Osteoblast (primary cell): ENCODE data around the gene SLC7A1. TPM values are rescaled to one million over a fixed set of nuclear protein-coding genes. Genes with fewer than 3 reads are reported as not detected.

Source experiments
- DNase-seq: peaks from one replicate; pipeline ENCODE4 v3.0.0; 2011; ENCODE audit warnings: low spot score, mixed read lengths; ENCODE audit not compliant: insufficient read length; ENCODE audit errors: missing footprints
- H2AFZ ChIP-seq: 2 replicates; pipeline ENCODE4 v1.6.0; 2011; ENCODE audit warnings: mild to moderate bottlenecking, low read length
- H3K27ac ChIP-seq: 2 replicates; pipeline ENCODE4 v1.5.1; 2011; ENCODE audit warnings: mild to moderate bottlenecking, low read depth, low read length, moderate library complexity
- H3K27me3 ChIP-seq: 2 replicates; pipeline ENCODE4 v1.6.0; 2012; ENCODE audit warnings: mild to moderate bottlenecking, control low read depth, inconsistent platforms, low read length, moderate library complexity; ENCODE audit not compliant: insufficient read depth
- H3K36me3 ChIP-seq: 2 replicates; pipeline ENCODE4 v1.5.1; 2011; ENCODE audit warnings: mild to moderate bottlenecking, low read length, control low read depth, moderate library complexity; ENCODE audit not compliant: insufficient read depth
- H3K4me1 ChIP-seq: 2 replicates; pipeline ENCODE4 v1.5.1; 2011; ENCODE audit warnings: mild to moderate bottlenecking, low read length, control low read depth, moderate library complexity; ENCODE audit not compliant: insufficient read depth
- H3K4me2 ChIP-seq: 2 replicates; pipeline ENCODE4 v1.6.0; 2011; ENCODE audit warnings: mild to moderate bottlenecking, low read length; ENCODE audit not compliant: insufficient read depth
- H3K4me3 ChIP-seq: fragments of 200-600 bp; sonication (generic); 3 replicates; pipeline ENCODE4 v1.5.1; 2012; ENCODE audit warnings: mild to moderate bottlenecking, low read length, inconsistent platforms; ENCODE audit not compliant: insufficient read depth
- H3K79me2 ChIP-seq: 2 replicates; pipeline ENCODE4 v1.6.0; 2012; ENCODE audit warnings: mild to moderate bottlenecking, low read length, control low read depth, inconsistent platforms; ENCODE audit not compliant: insufficient read depth
- H3K9me3 ChIP-seq: 2 replicates; pipeline ENCODE4 v1.5.1; 2011; ENCODE audit warnings: low read depth, low read length, control low read depth
- H4K20me1 ChIP-seq: 2 replicates; pipeline ENCODE4 v1.6.0; 2012; ENCODE audit warnings: mild to moderate bottlenecking, low read length, control low read depth; ENCODE audit not compliant: insufficient read depth
- CTCF ChIP-seq: IDR thresholded peaks from 2 replicates; pipeline ENCODE4 v1.5.1; 2011; ENCODE audit warnings: mild to moderate bottlenecking, low read depth, low read length, moderate library complexity; ENCODE audit errors: extremely low read depth
- total RNA-seq: library from RNA; depleted of rRNA; stranded (reverse); fragments of >200 nt; gene quantifications from 2 replicates; pipeline ENCODE4 v1.2.3, GENCODE V29; 2012

SLC7A1 gene
- total RNA-seq, 1 donor = 25.7 TPM

GRCh38 chr13:29545988-29546387, 49.5 kb downstream of the SLC7A1 start:
- no peak for TF ChIP-seq CTCF
- no peaks in the 10 kb centered on the region for H3K9me3 ChIP-seq
- no peaks in the 10 kb centered on the region for H3K27me3 ChIP-seq
- H2AFZ ChIP-seq = no peak overlapping the region
- peaks cover 7% of the 10 kb centered on the region for H3K4me1 ChIP-seq
- H3K27ac ChIP-seq = no peak overlapping the region
- peaks cover 10% of the 10 kb centered on the region for H4K20me1 ChIP-seq
- H3K79me2 ChIP-seq = peaks cover 97% of the 10 kb centered on the region
- H3K36me3 ChIP-seq = peaks cover 38% of the 10 kb centered on the region
- no peak overlapping the region for H3K4me3 ChIP-seq
- DNase-seq = no peak
- H3K4me2 ChIP-seq = no peak overlapping the region

GRCh38 chr13:29543230-29544215, 52.0 kb downstream of the SLC7A1 start:
- peaks cover 29% of the 10 kb centered on the region for H3K36me3 ChIP-seq
- DNase-seq = no peak
- no peak overlapping the region for H3K4me3 ChIP-seq
- TF ChIP-seq CTCF = peak; percentile 32
- peaks cover 5% of the 10 kb centered on the region for H4K20me1 ChIP-seq
- peaks cover 97% of the 10 kb centered on the region for H3K79me2 ChIP-seq
- H2AFZ ChIP-seq = no peak overlapping the region
- no peak overlapping the region for H3K4me2 ChIP-seq
- no peaks in the 10 kb centered on the region for H3K9me3 ChIP-seq
- no peaks in the 10 kb centered on the region for H3K27me3 ChIP-seq
- peaks cover 5% of the 10 kb centered on the region for H3K4me1 ChIP-seq
- H3K27ac ChIP-seq = peak overlapping the region; percentile 5

- H3K9me3 ChIP-seq = no peaks in the 10 kb centered on the region
- no peak overlapping the region for H3K4me2 ChIP-seq
- no peaks in the 10 kb centered on the region for H3K27me3 ChIP-seq
- peaks cover 24% of the 10 kb centered on the region for H3K36me3 ChIP-seq
- H4K20me1 ChIP-seq = peaks cover 5% of the 10 kb centered on the region
- peaks cover 5% of the 10 kb centered on the region for H3K4me1 ChIP-seq
- TF ChIP-seq CTCF = no peak
- no peak overlapping the region for H2AFZ ChIP-seq
- H3K27ac ChIP-seq = no peak overlapping the region
- peaks cover 97% of the 10 kb centered on the region for H3K79me2 ChIP-seq
- no peak overlapping the region for H3K4me3 ChIP-seq
- DNase-seq = no peak
Measured at GRCh38 chr13:29542381-29542780, 53.1 kb downstream of the SLC7A1 start.

DNA sequence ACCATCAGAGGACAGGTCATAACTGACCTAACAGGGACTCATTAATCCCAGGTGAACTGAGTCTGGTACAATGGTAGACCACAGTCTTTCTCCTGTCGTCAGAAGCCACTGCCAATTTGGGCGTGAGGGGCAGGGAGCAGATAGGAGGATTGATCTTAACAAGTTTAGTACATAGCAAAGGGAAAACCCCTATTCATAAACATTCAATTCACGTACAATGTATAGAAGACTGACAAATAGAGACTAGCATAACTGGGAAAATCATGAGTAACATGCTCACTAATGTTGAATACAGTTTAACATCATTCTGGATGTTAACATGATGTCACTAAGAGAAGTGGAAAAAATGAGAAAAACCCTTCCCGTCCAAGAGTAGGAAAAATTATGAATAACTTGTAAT, 54.1 kb downstream of the SLC7A1 start:
- Histone ChIP-seq H3K9me3 (no peaks in the 10 kb centered on the region), H4K20me1 (peaks cover 5% of the 10 kb centered on the region)

More for the DNA sequence above, 54.1 kb downstream of the SLC7A1 start:
- no peak overlapping the region for H3K4me3 ChIP-seq
- H3K4me1 ChIP-seq = peaks cover 5% of the 10 kb centered on the region
- no peak for DNase-seq
- H3K79me2 ChIP-seq = peaks cover 96% of the 10 kb centered on the region
- no peak for TF ChIP-seq CTCF
- H3K36me3 ChIP-seq = peaks cover 23% of the 10 kb centered on the region
- no peak overlapping the region for H3K4me2 ChIP-seq
- no peak overlapping the region for H2AFZ ChIP-seq
- H3K27ac ChIP-seq = no peak overlapping the region
- no peaks in the 10 kb centered on the region for H3K27me3 ChIP-seq
